ENCODE data around the gene ME2.

- TF ChIP-seq, protein P1, sequence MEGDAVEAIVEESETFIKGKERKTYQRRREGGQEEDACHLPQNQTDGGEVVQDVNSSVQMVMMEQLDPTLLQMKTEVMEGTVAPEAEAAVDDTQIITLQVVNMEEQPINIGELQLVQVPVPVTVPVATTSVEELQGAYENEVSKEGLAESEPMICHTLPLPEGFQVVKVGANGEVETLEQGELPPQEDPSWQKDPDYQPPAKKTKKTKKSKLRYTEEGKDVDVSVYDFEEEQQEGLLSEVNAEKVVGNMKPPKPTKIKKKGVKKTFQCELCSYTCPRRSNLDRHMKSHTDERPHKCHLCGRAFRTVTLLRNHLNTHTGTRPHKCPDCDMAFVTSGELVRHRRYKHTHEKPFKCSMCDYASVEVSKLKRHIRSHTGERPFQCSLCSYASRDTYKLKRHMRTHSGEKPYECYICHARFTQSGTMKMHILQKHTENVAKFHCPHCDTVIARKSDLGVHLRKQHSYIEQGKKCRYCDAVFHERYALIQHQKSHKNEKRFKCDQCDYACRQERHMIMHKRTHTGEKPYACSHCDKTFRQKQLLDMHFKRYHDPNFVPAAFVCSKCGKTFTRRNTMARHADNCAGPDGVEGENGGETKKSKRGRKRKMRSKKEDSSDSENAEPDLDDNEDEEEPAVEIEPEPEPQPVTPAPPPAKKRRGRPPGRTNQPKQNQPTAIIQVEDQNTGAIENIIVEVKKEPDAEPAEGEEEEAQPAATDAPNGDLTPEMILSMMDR (IDR thresholded peaks at IDR 0.05) = no peak
- no peak for TF ChIP-seq POLR2A (IDR thresholded peaks at IDR 0.05)
Observed at GRCh38 chr18:50842846-50843245, 36.1 kb upstream of the ME2 start.

All from uterus (tissue), 2 donors.